Subcutaneous adipose tissue (tissue), 4 donors: ENCODE data around the gene CCDC38. TPM values are rescaled to one million over a fixed set of nuclear protein-coding genes. Genes with fewer than 3 reads are reported as not detected.

Experiments
- CTCF ChIP-seq: fragments of 450-650 bp; IDR thresholded peaks from one replicate; pipeline ENCODE4 v1.5.1; 2016; ENCODE audit warnings: low read depth, mild to moderate bottlenecking, control low read depth, antibody characterized with exemption, moderate library complexity
- total RNA-seq, 4 donors: library from RNA; depleted of rRNA; stranded (reverse); fragments of >200 nt; gene quantifications; one replicate each; pipeline ENCODE4 v1.1.0, GENCODE V29; 2016

The CCDC38 gene
- total RNA-seq, 4 donors from 2014 or later = not detected

DNA sequence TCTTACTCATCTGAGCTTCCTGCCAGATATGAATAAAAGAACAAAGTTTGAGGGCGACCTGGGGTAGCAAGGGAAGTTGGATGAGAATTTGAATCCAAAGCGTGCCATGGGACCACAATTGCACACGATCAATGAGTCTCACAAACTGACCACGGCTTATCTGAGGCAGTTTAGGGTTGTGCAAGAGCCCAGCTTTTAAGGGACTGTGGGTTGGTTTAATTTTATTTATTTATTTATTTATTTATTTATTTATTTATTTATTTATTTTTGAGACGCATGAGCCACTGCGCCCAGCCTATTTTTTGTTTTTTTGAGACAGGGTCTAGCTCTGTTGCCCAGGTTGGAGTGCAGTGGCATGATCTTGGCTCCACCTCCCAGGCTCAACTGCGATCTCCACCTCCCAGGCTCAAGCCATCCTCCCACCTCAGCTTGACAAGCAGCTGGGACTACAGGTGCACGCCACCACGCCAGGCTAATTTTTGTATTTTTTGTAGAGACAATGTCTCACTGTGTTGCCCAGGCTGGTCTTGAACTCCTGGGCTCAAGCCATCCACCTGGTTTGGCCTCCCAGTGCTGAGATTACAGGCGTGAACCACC is 1.8 kb upstream of the CCDC38 start:
- TF ChIP-seq CTCF = no peak

GRCh38 chr12:95943330-95943842 is 972 bp upstream of the CCDC38 start, which contains the start of gene AMDHD1:
AMDHD1 (plus strand) TSS chr12:95943331; CDS start chr12:95943399, 68 bp downstream.
- no peak for TF ChIP-seq CTCF

DNA sequence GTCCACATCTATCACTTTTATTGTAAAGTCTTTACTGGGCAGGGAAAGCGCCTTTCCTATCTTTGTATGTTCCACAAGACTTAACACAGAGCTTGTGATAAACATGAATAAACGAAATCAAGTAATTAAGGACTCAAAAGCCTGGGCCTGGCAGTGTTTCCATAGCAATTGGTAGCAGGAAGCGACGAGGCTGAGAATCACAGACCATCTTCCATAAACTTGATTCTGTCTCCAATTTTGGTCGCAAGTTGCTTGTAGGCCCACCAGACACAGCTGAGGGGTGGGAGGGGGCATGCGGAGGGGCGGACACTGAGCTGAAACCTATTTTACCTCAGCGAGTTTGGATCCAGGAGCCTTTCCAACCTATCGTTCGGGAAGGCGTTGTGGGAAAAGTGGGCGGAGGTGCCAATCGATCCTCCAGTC is 302 bp downstream of the CCDC38 start:
- TF ChIP-seq CTCF = no peak

DNA sequence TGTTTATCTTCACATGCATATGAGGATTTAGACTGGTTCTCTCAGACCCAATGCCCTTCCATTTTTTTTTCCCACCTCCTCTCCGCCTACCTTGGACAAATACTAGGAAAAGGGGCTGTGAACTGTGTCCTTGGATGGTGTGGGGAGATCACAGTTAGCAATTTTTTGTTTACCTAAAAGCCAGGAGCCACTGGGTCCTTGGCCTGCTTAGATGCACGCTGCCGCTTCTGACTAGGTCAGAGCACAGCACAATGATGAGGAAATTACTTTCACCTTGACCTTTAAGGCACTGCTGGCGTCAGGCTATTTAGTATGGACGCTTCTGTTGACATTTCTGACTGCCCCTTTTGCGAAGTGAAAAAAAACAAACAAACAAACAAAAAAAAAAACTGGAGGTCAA is 1.9 kb downstream of the CCDC38 start:
- TF ChIP-seq CTCF = no peak

DNA sequence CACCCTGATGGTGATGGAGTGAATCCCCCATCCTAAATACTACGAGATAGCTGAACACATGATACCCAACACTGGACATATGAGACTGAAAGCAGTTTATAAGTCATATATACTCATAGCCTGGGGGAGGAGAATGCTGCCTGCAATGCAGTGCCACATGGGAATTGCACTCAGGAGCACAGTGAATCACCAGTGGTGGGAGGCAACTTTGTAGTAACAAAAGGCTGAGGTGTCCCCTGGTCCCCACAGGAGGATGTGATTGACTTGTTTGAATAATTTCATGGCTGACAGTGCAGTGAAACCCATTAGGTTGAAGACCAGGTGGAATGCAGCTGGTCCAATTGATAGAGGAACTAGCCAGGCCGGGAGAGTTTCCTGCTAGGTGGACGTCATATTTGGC is 20.2 kb downstream of the CCDC38 start:
- no peak for TF ChIP-seq CTCF

- TF ChIP-seq CTCF = no peak
Measured at GRCh38 chr12:95919110-95919509, 23.3 kb downstream of the CCDC38 start.

- no peak for TF ChIP-seq CTCF
Measured at GRCh38 chr12:95918194-95918993, 24.0 kb downstream of the CCDC38 start.
